Measurements from ENCODE around the gene CA12. TPM values are rescaled to one million over a fixed set of nuclear protein-coding genes. Genes with fewer than 3 reads are reported as not detected.

CA12 gene
- total and polyA plus RNA-seq, 4 donors = 0.07 to 5.1 (median 1.5) TPM

GRCh38 chr15:63329567-63330350, 51.9 kb downstream of the CA12 start:
- no peak overlapping the region for H3K27ac ChIP-seq (ENCODE audit: low read depth in 1 of 2, low read length in 2 of 2)
- no peak overlapping the region for H3K9ac ChIP-seq (ENCODE audit: low read depth in 1 of 2, low read length in 2 of 2)
- no peaks in the 10 kb centered on the region for H3K9me3 ChIP-seq (ENCODE audit: control insufficient read depth in 4 of 4, low read length in 3 of 4)
- no peak overlapping the region for H3K4me3 ChIP-seq (ENCODE audit: low read depth in 1 of 3, low read length in 3 of 3)
- H3K27me3 ChIP-seq (ENCODE audit: control insufficient read depth in 4 of 4, insufficient read depth in 4 of 4, low read length in 3 of 4) = no peaks in the 10 kb centered on the region
- no peaks in the 10 kb centered on the region for H3K4me1 ChIP-seq (ENCODE audit: control insufficient read depth in 4 of 4, insufficient read depth in 4 of 4, low read length in 3 of 4)
- H3K36me3 ChIP-seq (ENCODE audit: control insufficient read depth in 4 of 4, insufficient read depth in 3 of 4, low read depth in 1 of 4, low read length in 3 of 4) = no peaks in the 10 kb centered on the region
- no peak for DNase-seq (ENCODE audit: low spot score)
- 98% methylated on average over 5 of the region's 5 CpGs for WGBS
- TF ChIP-seq GABPA (IDR thresholded peaks at IDR 0.05 in 1 of 2, conservative IDR thresholded peaks at IDR 0.05 in 1 of 2) = no peak
- no peak for TF ChIP-seq FOXA2 (IDR thresholded peaks at IDR 0.05)
- no peak for TF ChIP-seq YY1 (IDR thresholded peaks at IDR 0.05)
- no peak for TF ChIP-seq RAD21 (IDR thresholded peaks at IDR 0.05)
- no peak for TF ChIP-seq REST (IDR thresholded peaks at IDR 0.05)
- TF ChIP-seq HNF4G (IDR thresholded peaks at IDR 0.05) = no peak
- TF ChIP-seq EGR1 (IDR thresholded peaks at IDR 0.05; ENCODE audit: low read depth in 2 of 2) = no peak
- TF ChIP-seq CTCF (IDR thresholded peaks at IDR 0.05; ENCODE audit: low read depth, low read length, missing input control) = no peak
- TF ChIP-seq ZBTB33 (IDR thresholded peaks at IDR 0.05) = no peak
- no peak for TF ChIP-seq FOXA1 (IDR thresholded peaks at IDR 0.05)
- TF ChIP-seq ATF3 (IDR thresholded peaks at IDR 0.05) = no peak
- no peak for TF ChIP-seq RXRA (IDR thresholded peaks at IDR 0.05)
- no peak for TF ChIP-seq JUND (IDR thresholded peaks at IDR 0.05)
- TF ChIP-seq NR2F2 (IDR thresholded peaks at IDR 0.05) = no peak
- TF ChIP-seq TAF1 (conservative IDR thresholded peaks at IDR 0.05) = no peak
- TF ChIP-seq HNF4A (conservative IDR thresholded peaks at IDR 0.05) = no peak
